Transverse colon (tissue), 3 donors: ENCODE measurements around the gene YIPF5.

ENCODE experiments used
- EP300 ChIP-seq: sonication (generic); formaldehyde crosslinking; IDR thresholded peaks from one replicate; pipeline ENCODE4 v1.6.1; 2017; ENCODE audit warnings: antibody characterized with exemption, low read depth
- POLR2A ChIP-seq: fragments of 450-650 bp; IDR thresholded peaks from one replicate; pipeline ENCODE4 v1.6.1; 2016; ENCODE audit warnings: antibody characterized with exemption, mild to moderate bottlenecking, moderate library complexity
- TF ChIP-seq, protein P1 (sequence below), 5 experiments: fragments of 200-600 bp in 3 of 5; fragments of 450-650 bp in 2 of 5; sonication (generic) in 3 of 5; IDR thresholded peaks; 1 replicate in 2 of 5; 2 replicates in 3 of 5; pipeline ENCODE4 v1.5.1; 2016 to 2017; ENCODE audit warnings: antibody characterized with exemption in 5 of 5, inconsistent platforms in 3 of 5, mild to moderate bottlenecking in 2 of 5, moderate library complexity in 1 of 5

DNA sequence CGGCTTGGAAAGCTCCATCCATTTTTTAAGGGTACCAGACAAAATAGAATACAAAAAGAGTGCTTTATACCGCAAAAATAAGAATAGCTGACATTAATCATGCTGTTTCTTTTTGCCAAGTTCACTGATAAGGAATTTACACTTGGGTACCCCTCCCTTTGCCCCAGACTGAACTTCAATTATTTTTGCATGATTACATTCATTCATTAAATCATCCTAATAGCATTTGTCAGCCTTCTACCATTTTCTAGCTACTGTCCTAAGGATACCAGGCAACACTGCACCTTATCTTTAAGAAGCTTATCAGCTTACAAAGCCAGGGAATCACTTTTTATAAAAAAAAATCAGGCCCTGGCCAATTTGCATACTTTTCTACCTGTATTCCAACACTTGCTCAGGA lies 48.4 kb downstream of the YIPF5 start:
- TF ChIP-seq, protein P1, sequence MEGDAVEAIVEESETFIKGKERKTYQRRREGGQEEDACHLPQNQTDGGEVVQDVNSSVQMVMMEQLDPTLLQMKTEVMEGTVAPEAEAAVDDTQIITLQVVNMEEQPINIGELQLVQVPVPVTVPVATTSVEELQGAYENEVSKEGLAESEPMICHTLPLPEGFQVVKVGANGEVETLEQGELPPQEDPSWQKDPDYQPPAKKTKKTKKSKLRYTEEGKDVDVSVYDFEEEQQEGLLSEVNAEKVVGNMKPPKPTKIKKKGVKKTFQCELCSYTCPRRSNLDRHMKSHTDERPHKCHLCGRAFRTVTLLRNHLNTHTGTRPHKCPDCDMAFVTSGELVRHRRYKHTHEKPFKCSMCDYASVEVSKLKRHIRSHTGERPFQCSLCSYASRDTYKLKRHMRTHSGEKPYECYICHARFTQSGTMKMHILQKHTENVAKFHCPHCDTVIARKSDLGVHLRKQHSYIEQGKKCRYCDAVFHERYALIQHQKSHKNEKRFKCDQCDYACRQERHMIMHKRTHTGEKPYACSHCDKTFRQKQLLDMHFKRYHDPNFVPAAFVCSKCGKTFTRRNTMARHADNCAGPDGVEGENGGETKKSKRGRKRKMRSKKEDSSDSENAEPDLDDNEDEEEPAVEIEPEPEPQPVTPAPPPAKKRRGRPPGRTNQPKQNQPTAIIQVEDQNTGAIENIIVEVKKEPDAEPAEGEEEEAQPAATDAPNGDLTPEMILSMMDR (IDR thresholded peaks at IDR 0.05), result no peak
- TF ChIP-seq POLR2A (no peak), EP300 (no peak)
